ENCODE data around the gene SH3BP5.

Gene SH3BP5

DNA sequence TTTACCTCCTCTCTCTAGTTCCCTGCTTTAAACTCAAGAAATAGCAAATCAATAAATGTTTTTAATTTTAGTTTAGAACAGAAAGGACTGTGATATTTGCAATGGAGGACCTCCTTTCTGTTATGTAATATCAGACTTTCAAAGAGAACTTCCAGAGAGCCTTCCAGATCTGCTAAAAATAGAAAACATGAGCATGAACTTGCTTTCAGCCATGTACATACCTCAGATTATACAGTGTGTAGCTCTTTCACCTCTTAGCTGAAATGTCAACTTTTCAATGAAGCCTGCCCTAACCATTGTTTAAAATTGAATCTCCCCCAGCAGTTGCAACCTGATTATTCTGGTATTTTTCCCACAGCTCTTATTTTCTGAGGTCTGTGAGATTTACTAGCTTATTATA lies 113.7 kb downstream of the SH3BP5 start:
- TF ChIP-seq, protein P1, sequence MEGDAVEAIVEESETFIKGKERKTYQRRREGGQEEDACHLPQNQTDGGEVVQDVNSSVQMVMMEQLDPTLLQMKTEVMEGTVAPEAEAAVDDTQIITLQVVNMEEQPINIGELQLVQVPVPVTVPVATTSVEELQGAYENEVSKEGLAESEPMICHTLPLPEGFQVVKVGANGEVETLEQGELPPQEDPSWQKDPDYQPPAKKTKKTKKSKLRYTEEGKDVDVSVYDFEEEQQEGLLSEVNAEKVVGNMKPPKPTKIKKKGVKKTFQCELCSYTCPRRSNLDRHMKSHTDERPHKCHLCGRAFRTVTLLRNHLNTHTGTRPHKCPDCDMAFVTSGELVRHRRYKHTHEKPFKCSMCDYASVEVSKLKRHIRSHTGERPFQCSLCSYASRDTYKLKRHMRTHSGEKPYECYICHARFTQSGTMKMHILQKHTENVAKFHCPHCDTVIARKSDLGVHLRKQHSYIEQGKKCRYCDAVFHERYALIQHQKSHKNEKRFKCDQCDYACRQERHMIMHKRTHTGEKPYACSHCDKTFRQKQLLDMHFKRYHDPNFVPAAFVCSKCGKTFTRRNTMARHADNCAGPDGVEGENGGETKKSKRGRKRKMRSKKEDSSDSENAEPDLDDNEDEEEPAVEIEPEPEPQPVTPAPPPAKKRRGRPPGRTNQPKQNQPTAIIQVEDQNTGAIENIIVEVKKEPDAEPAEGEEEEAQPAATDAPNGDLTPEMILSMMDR (IDR thresholded peaks at IDR 0.05; ENCODE audit: low read depth, low read length), result no peak
- DNase-seq (ENCODE audit: extremely low read depth, low read depth), result no peak

DNA sequence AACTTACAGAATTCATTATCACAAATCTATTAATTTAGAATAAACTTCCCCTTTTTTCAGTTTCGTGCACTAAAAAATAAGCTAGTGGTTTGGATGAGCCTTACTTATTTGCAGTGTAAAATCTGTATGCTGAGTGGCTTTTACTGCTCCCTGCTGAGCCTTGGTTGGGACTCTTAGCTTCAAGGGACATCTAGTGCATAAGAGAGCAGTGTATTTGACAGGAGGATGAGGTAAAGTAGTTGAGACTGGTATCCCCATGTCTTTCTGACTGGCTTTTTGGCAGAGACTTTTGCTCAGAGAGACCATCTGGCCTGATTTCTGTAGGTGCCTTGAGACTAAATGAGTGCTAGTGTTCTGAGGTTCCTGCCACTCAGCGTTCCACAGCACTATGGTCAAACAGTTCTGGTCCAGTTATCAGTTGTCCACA lies 114.5 kb downstream of the SH3BP5 start:
- no peak for DNase-seq (ENCODE audit: extremely low read depth, low read depth)
- TF ChIP-seq, protein P1 (IDR thresholded peaks at IDR 0.05; ENCODE audit: low read depth, low read length), result no peak

DNA sequence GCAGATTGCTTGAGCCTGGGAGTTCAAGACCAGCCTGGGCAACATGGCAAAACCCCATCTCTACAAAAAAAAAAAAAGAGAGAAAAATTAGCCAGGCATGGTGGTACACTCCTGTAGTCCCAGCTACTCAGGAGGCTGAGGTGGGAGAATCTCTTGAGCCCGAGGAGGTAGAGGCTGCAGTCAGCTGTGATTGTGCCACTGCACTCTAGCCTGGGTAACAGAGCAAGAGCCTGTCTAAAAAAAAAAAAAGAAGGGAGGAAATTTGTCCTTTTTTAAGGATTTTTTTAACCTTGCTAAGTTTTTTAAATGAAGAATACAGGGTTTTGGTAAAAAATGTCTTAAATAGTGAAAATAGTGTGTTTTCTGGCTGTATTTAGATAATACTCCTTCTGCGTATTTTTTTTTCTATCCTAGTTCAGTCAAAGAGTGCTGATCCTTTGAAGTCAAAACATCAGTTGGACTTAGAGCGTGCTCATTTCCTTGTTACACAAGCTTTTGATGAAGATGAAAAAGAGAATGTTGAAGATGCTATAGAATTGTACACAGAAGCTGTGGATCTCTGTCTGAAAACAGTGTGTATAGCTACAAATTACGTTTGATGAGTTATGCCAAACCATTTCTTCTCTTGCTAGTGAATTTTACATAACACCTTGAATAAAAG lies 115.2 kb downstream of the SH3BP5 start:
- TF ChIP-seq, protein P1 (IDR thresholded peaks at IDR 0.05; ENCODE audit: low read depth, low read length), result no peak
- no peak for DNase-seq (ENCODE audit: extremely low read depth, low read depth)

DNA sequence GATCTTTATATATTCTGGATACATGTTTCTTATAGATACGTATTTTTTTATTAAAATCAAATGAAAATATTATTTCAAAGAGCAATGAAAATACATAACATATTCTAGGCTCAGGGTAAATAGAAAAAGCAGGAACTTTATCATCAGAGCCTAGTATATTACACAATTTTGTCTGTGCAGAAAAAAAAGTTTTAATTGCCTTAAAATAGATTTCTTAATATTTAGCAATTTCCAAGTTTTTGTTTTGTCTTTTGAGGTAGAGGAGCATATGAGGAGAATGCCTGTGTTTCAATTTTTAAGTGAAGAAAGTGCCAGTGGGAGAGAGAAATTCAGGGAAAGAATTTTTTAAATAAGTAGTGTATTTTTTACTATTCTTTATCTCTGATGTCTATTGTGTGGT lies 115.9 kb downstream of the SH3BP5 start:
- DNase-seq (ENCODE audit: extremely low read depth, low read depth), result no peak
- TF ChIP-seq, protein P1 (IDR thresholded peaks at IDR 0.05; ENCODE audit: low read depth, low read length), result no peak

DNA sequence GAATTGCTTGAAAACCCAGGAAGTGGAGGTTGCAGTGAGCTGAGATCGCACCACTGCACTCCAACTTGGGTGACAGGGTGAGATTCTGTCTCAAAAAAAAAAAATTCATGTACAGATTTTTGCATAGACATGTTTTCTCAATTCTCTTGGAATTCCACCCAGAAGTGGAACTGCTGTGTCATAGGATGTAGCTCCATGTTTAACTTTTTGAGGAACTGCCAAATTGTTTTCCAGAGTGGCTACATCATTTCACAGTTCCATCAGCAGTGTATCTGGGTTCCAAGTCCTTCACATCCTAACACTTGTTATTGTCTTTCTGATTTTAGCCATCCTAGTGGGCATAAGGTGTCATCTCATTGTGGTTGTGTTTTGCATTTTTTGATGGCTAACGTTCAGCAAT lies 116.4 kb downstream of the SH3BP5 start:
- DNase-seq (ENCODE audit: extremely low read depth, low read depth), result no peak
- TF ChIP-seq, protein P1 (IDR thresholded peaks at IDR 0.05; ENCODE audit: low read depth, low read length), result no peak

DNA sequence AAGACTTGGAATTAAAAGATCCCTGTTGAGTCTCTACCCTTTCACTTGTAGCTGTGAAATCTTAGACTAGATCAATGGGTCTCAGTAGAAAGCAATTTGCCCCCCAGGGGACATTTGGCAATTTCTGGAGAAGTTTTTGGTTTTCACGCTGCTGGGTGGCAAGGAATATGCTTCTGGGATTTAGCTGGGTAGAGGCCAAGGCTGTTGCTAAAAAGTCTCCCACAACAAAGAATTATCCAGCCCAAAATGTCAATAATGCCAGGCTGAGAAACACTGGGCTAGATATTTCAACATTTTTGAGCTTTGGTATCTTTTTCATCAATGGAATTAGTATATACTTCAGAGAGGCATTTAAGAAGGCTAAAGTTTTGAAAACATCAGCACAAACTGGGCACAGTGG lies 117.6 kb downstream of the SH3BP5 start:
- TF ChIP-seq, protein P1 (IDR thresholded peaks at IDR 0.05; ENCODE audit: low read depth, low read length), result no peak
- DNase-seq (ENCODE audit: extremely low read depth, low read depth), result no peak

DNA sequence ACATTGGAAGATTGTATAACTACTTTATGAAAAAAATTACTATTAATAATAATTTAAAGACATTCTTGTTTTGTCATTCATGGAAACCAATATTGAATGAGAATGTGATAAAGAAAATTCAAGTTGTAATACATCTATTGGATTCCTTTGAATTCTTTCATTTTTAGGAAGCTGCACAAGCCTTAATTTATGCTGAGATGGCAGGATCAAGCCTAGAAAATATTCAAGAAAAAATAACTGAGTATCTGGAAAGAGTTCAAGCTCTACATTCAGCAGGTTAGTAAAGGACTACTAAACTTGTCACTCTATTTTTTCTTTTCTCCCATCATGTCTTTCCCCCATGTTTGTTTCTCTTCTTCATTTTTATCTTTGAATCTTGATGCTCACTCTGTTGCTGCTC lies 120.4 kb downstream of the SH3BP5 start:
- no peak for DNase-seq (ENCODE audit: extremely low read depth, low read depth)
- TF ChIP-seq, protein P1 (IDR thresholded peaks at IDR 0.05; ENCODE audit: low read depth, low read length), result no peak
